ENCODE results near the gene DOCK4. TPM values are rescaled to one million over a fixed set of nuclear protein-coding genes. Genes with fewer than 3 reads are reported as not detected.
A peak's percentile ranks its signal among the peaks of the same experiment; 100 is the strongest.

The DOCK4 gene
- polyA plus RNA-seq, 1 donor (not counting 4 experiments of a cell fraction or from before 2014, with no cell fraction given): 13.9 TPM

- TF ChIP-seq, protein P1, sequence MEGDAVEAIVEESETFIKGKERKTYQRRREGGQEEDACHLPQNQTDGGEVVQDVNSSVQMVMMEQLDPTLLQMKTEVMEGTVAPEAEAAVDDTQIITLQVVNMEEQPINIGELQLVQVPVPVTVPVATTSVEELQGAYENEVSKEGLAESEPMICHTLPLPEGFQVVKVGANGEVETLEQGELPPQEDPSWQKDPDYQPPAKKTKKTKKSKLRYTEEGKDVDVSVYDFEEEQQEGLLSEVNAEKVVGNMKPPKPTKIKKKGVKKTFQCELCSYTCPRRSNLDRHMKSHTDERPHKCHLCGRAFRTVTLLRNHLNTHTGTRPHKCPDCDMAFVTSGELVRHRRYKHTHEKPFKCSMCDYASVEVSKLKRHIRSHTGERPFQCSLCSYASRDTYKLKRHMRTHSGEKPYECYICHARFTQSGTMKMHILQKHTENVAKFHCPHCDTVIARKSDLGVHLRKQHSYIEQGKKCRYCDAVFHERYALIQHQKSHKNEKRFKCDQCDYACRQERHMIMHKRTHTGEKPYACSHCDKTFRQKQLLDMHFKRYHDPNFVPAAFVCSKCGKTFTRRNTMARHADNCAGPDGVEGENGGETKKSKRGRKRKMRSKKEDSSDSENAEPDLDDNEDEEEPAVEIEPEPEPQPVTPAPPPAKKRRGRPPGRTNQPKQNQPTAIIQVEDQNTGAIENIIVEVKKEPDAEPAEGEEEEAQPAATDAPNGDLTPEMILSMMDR (optimal IDR thresholded peaks at IDR 0.05 in 1 of 3, IDR thresholded peaks at IDR 0.05 in 1 of 3, conservative IDR thresholded peaks at IDR 0.05 in 1 of 3; ENCODE audit: extremely low read depth in 1 of 3, insufficient read depth in 2 of 3, low read length in 3 of 3): no peak
- no peak for TF ChIP-seq EZH2 (IDR thresholded peaks at IDR 0.05; ENCODE audit: low read length)
- FAIRE-seq: no peak
- H3K27me3 ChIP-seq (ENCODE audit: control insufficient read depth, extremely low read depth, insufficient read depth, low read length): no peaks in the 10 kb centered on the region
Observed at GRCh38 chr7:112180223-112180622, 26.0 kb downstream of the DOCK4 start.

GRCh38 chr7:112176693-112177415, 29.3 kb downstream of the DOCK4 start:
- H3K4me2 ChIP-seq (ENCODE audit: control insufficient read depth, extremely low read depth, insufficient read depth, low read depth, low read length): no peak overlapping the region
- no peak overlapping the region for H2AFZ ChIP-seq (ENCODE audit: control insufficient read depth, low read length)
- FAIRE-seq (peak; percentile 23), DNase-seq (ENCODE audit: low read depth, low spot score) (no peak)
- no peaks in the 10 kb centered on the region for H3K27me3 ChIP-seq (ENCODE audit: control insufficient read depth, extremely low read depth, insufficient read depth, low read length)
- TF ChIP-seq EZH2 (IDR thresholded peaks at IDR 0.05; ENCODE audit: low read length): no peak
- TF ChIP-seq, protein P1 (optimal IDR thresholded peaks at IDR 0.05 in 1 of 3, IDR thresholded peaks at IDR 0.05 in 1 of 3, conservative IDR thresholded peaks at IDR 0.05 in 1 of 3; ENCODE audit: extremely low read depth in 1 of 3, insufficient read depth in 2 of 3, low read length in 3 of 3): no peak
- H3K36me3 ChIP-seq (ENCODE audit: control insufficient read depth in 2 of 2, extremely low read depth in 1 of 2, insufficient read depth in 2 of 2, low read length in 2 of 2): no peaks in the 10 kb centered on the region
- no peaks in the 10 kb centered on the region for H3K9me3 ChIP-seq (ENCODE audit: control insufficient read depth, low read depth, low read length)
- H3K9ac ChIP-seq (ENCODE audit: control insufficient read depth, extremely low read depth, insufficient read depth, low read length): no peak overlapping the region
- no peaks in the 10 kb centered on the region for H4K20me1 ChIP-seq (ENCODE audit: control insufficient read depth, extremely low read depth, insufficient read depth, low read length)
- no peak overlapping the region for H3K27ac ChIP-seq (ENCODE audit: control insufficient read depth, insufficient read depth, low read length)
- H3K4me1 ChIP-seq (ENCODE audit: control insufficient read depth, extremely low read depth, insufficient read depth, low read length): no peaks in the 10 kb centered on the region
- dilution Hi-C loops (cut with MboI; ENCODE audit: extremely low pct_ligation_motif_present, low sequenced_read_pairs): no loop called here
- peaks cover 49% of the 10 kb centered on the region for H3K79me2 ChIP-seq (ENCODE audit: control insufficient read depth, insufficient read depth, low read length)
- no peak overlapping the region for H3K4me3 ChIP-seq (ENCODE audit: control insufficient read depth in 2 of 3, extremely low read depth in 1 of 3, insufficient read depth in 2 of 3, low read depth in 1 of 3, low read length in 3 of 3)
- no peaks in the 10 kb centered on the region for H3K9me1 ChIP-seq (ENCODE audit: control insufficient read depth, extremely low read depth, insufficient read depth, low read length)

More at GRCh38 chr7:112180223-112180622, 26.0 kb downstream of the DOCK4 start:
- DNase-seq (ENCODE audit: low read depth, low spot score): no peak
- H3K36me3 ChIP-seq (ENCODE audit: control insufficient read depth in 2 of 2, extremely low read depth in 1 of 2, insufficient read depth in 2 of 2, low read length in 2 of 2): no peaks in the 10 kb centered on the region
- H4K20me1 ChIP-seq (ENCODE audit: control insufficient read depth, extremely low read depth, insufficient read depth, low read length): no peaks in the 10 kb centered on the region
- H2AFZ ChIP-seq (ENCODE audit: control insufficient read depth, low read length): no peak overlapping the region
- no peak overlapping the region for H3K4me3 ChIP-seq (ENCODE audit: control insufficient read depth in 2 of 3, extremely low read depth in 1 of 3, insufficient read depth in 2 of 3, low read depth in 1 of 3, low read length in 3 of 3)
- no peaks in the 10 kb centered on the region for H3K4me1 ChIP-seq (ENCODE audit: control insufficient read depth, extremely low read depth, insufficient read depth, low read length)
- no peak overlapping the region for H3K4me2 ChIP-seq (ENCODE audit: control insufficient read depth, extremely low read depth, insufficient read depth, low read depth, low read length)
- no peaks in the 10 kb centered on the region for H3K9me1 ChIP-seq (ENCODE audit: control insufficient read depth, extremely low read depth, insufficient read depth, low read length)
- peaks cover 62% of the 10 kb centered on the region for H3K79me2 ChIP-seq (ENCODE audit: control insufficient read depth, insufficient read depth, low read length)
- no peaks in the 10 kb centered on the region for H3K9me3 ChIP-seq (ENCODE audit: control insufficient read depth, low read depth, low read length)
- H3K27ac ChIP-seq (ENCODE audit: control insufficient read depth, insufficient read depth, low read length): no peak overlapping the region
- dilution Hi-C loops (cut with MboI; ENCODE audit: extremely low pct_ligation_motif_present, low sequenced_read_pairs): no loop called here
- H3K9ac ChIP-seq (ENCODE audit: control insufficient read depth, extremely low read depth, insufficient read depth, low read length): no peak overlapping the region
